GM18505 (cell line): ENCODE measurements around the gene SMTNL2.
"Not testable (repeated sequence)": the region's sequence is repeated elsewhere in the genome, so short reads cannot be mapped to it uniquely, and the experiment has no call there.

Source experiments
- ATAC-seq: cut with Tn5 transposase; IDR thresholded peaks from one replicate; pipeline ENCODE4 v1.9.1; 2021; ENCODE audit not compliant: unreplicated experiment
- POLR2A ChIP-seq: IDR thresholded peaks from 4 replicates; pipeline ENCODE4 v1.6.1; 2011; ENCODE audit warnings: borderline replicate concordance; ENCODE audit not compliant: insufficient read depth, insufficient read length; ENCODE audit errors: extremely low read depth

SMTNL2 gene

GRCh38 chr17:4560837-4561256 is 23.5 kb upstream of the SMTNL2 start:
- no peak for TF ChIP-seq POLR2A
- ATAC-seq, result no peak

- ATAC-seq, result no peak
- TF ChIP-seq POLR2A, result no peak
These were observed 22.0 kb upstream of the SMTNL2 start for GRCh38 chr17:4562015-4562969.

DNA sequence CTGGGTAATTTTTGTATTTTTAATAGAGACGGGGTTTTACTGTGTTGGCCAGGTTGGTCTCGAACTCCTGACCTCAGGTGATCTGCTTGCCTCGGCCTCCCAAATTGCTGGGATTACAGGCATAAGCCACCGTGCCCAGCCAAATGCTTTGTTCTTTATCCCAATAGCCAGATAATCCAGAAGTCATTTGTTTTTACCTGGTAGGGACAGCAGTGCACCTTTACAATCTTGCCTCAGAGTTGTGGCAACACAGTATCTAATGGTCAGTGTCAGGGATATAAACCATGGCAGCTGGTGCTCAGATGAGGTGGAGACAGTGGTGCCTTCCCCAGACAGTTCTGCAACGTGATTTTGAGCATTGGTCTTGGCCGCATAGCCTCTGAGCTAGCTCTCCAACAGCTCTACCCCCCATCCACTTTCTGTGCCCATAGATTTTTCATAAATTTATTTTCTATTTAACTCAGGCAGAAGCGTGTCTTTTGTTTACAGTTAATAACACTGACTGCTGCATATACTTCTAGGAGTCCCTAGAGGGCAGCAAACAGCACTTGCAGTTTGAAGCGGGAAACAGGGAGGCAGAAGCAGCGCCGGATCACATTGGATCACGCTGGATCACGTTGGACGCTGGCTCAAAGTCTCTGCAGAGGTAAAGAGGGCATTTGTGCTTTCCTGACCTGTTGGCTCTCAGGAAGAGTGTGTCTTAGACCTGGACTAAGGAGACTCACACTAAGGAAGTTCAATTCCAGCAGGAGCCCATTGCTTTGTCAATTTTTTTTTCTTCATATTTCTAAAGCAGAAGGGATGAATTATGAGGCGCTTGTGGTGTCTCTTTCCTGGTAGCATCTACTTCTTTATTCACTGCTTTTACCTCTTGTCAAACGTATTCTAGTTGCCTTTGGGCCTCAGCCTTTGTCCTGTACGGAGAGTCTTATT is 18.9 kb upstream of the SMTNL2 start:
- no peak for TF ChIP-seq POLR2A
- no peak for ATAC-seq

DNA sequence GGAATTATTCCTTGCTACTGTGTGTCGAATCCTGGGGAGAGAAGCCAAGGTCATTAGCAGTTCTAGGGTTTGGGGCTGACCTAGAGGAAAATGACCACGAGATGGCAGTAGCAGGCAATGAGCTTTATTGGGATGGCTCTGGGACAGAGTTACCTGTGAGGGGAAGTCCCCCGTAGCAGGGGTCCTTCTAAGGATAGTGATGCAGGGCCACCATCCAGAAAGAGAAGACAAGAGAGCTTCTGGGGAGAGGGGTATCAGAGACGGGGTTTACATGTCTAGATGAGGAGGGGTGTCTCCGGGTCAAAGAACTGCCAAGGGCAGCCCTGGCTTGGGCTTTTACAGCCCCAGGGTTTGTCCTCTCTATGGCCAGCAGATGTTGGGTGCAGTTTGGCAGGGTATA is 17.5 kb upstream of the SMTNL2 start:
- no peak for ATAC-seq

GRCh38 chr17:4569591-4569990 is 14.7 kb upstream of the SMTNL2 start:
- TF ChIP-seq POLR2A, result no peak
- no peak for ATAC-seq

More for the DNA sequence above, 17.5 kb upstream of the SMTNL2 start:
- TF ChIP-seq POLR2A, result no peak

GRCh38 chr17:4572131-4572530 is 12.2 kb upstream of the SMTNL2 start:
- no peak for ATAC-seq
- no peak for TF ChIP-seq POLR2A

DNA sequence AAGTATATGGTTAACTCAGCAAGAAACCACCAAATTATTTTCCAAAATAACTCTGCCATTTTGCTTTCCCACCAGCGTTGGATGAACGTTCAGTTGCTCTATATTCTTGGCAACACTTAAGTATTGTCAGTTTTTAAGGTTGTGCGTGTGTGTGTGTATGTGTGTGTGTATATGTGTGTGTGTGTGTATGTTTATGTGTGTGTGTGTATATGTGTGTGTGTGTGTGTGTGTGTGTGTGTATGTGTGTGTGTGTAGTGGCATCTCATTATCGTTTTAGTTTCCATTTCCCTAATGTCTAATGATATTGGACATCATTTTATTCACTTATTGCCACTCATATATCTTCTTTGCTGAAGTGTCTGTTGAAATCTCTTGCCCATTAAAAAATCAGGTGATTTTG is 11.2 kb upstream of the SMTNL2 start:
- no peak for ATAC-seq
- no peak for TF ChIP-seq POLR2A

DNA sequence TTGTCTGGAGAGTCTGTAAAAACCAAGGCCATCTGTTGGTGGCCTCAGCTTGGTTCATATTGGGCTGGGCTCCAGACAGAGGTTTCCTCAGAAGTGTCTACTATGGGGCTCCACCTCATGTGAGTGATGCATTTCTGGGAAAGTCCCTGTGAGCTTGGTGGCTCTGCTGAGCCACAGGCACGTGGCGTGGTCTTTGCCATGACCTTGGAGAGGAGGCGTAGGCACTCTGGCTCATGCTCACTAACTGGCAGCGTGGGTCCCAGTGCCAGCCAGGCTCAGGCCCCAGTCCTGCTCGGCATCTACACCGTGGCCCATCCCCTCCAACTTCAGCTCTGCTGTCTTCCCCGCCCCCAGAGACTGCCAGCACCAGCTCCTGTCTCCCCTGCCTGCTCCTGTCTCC is 10.7 kb upstream of the SMTNL2 start:
- TF ChIP-seq POLR2A, result no peak

GRCh38 chr17:4574448-4575045 is 9.8 kb upstream of the SMTNL2 start:
- TF ChIP-seq POLR2A, result no peak
- no peak for ATAC-seq

More for the DNA sequence above, 10.7 kb upstream of the SMTNL2 start:
- no peak for ATAC-seq

DNA sequence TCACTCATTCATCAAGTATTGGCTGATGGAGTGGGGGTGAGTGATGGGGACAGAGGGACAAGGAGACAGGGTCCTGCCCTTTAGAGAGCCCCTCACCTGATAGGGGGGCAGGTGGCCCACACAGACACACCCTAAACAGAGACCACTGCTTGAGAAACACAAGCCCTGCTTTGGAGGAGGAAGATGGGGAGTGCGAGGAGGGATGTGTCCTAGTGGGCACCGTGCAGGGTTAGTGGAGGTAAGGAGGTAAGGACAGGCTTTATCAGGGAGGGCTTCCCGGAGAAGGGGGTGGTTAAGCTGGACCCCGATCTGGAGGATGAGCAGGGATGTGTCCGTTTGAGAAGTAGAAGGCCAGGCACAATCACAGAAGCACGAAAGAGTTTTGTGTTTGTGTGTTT is 8.2 kb upstream of the SMTNL2 start:
- ATAC-seq, result no peak
- no peak for TF ChIP-seq POLR2A

- TF ChIP-seq POLR2A, result no peak
These were observed 7.5 kb upstream of the SMTNL2 start for GRCh38 chr17:4576729-4577322.

GRCh38 chr17:4577386-4577993 is 6.8 kb upstream of the SMTNL2 start:
- ATAC-seq, result no peak

More at GRCh38 chr17:4576729-4577322, 7.5 kb upstream of the SMTNL2 start:
- no peak for ATAC-seq

DNA sequence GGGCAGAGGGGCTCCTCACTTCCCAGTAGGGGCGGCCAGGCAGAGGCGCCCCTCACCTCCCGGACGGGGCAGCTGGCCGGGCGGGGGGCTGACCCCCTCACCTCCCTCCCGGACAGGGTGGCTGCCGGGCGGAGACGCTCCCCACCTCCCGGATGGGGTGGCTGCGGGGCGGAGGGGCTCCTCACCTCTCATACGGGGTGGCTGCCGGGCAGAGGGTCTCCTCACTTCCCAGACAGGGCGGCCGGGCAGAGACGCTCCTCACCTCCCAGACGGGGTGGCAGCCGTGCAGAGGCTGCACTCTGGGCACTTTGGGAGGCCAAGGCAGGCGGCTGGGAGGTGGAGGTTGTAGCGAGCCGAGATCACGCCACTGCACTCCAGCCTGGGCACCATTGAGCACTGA is 6.0 kb upstream of the SMTNL2 start:
- ATAC-seq, result not testable (repeated sequence)

More at GRCh38 chr17:4577386-4577993, 6.8 kb upstream of the SMTNL2 start:
- no peak for TF ChIP-seq POLR2A
